Hepatocyte (in vitro differentiated cells): ENCODE data around the gene FGFR1OP2. TPM values are rescaled to one million over a fixed set of nuclear protein-coding genes. Genes with fewer than 3 reads are reported as not detected.

Experiments
- DNase-seq: peaks from one replicate; pipeline ENCODE4 v3.0.0-alpha.2; 2016; ENCODE audit warnings: low spot score
- H2AFZ ChIP-seq: fragments of 200-600 bp; sonication (generic); 2 replicates; pipeline ENCODE4 v1.6.0; 2016; ENCODE audit warnings: antibody characterized with exemption, mild to moderate bottlenecking
- H3K27ac ChIP-seq: fragments of 200-600 bp; sonication (generic); 2 replicates; pipeline ENCODE4 v1.5.1; 2016; ENCODE audit warnings: mild to moderate bottlenecking
- H3K27me3 ChIP-seq: fragments of 200-600 bp; sonication (generic); 2 replicates; pipeline ENCODE4 v1.6.1; 2016
- H3K36me3 ChIP-seq: fragments of 200-600 bp; sonication (generic); replicated peaks from 2 replicates; pipeline ENCODE4 v1.5.1; 2016; ENCODE audit warnings: low read depth; ENCODE audit not compliant: insufficient read depth
- H3K4me1 ChIP-seq: fragments of 200-600 bp; sonication (generic); 2 replicates; pipeline ENCODE4 v1.5.1; 2016; ENCODE audit warnings: mild to moderate bottlenecking, moderate library complexity; ENCODE audit not compliant: insufficient read depth
- H3K4me2 ChIP-seq: fragments of 200-600 bp; sonication (generic); 2 replicates; pipeline ENCODE4 v1.6.0; 2016
- H3K4me3 ChIP-seq: fragments of 200-600 bp; sonication (generic); 2 replicates; pipeline ENCODE4 v1.5.1; 2016; ENCODE audit warnings: mild to moderate bottlenecking
- H3K79me2 ChIP-seq: fragments of 200-600 bp; sonication (generic); 2 replicates; pipeline ENCODE4 v1.6.0; 2017; ENCODE audit warnings: mild to moderate bottlenecking
- H3K9me2 ChIP-seq: fragments of 200-600 bp; sonication (generic); replicated peaks from 2 replicates; pipeline ENCODE4 v1.6.0; 2017; ENCODE audit warnings: mild to moderate bottlenecking; ENCODE audit not compliant: insufficient read depth
- H3K9me3 ChIP-seq: fragments of 200-600 bp; sonication (generic); 2 replicates; pipeline ENCODE4 v1.5.1; 2016; ENCODE audit warnings: low read depth, mild to moderate bottlenecking
- H4K20me1 ChIP-seq: fragments of 200-600 bp; sonication (generic); 2 replicates; pipeline ENCODE4 v1.6.0; 2016; ENCODE audit warnings: mild to moderate bottlenecking; ENCODE audit not compliant: insufficient read depth, poor library complexity, severe bottlenecking
- CTCF ChIP-seq: fragments of 200-600 bp; sonication (generic); IDR thresholded peaks from 2 replicates; pipeline ENCODE4 v1.5.1; 2016; ENCODE audit warnings: antibody characterized with exemption, mild to moderate bottlenecking; ENCODE audit not compliant: poor library complexity
- EZH2 ChIP-seq: fragments of 200-600 bp; sonication (generic); IDR thresholded peaks from 2 replicates; pipeline ENCODE4 v1.6.1; 2016; ENCODE audit warnings: antibody characterized with exemption, mild to moderate bottlenecking, borderline replicate concordance
- EZH2phosphoT487 ChIP-seq: fragments of 200-600 bp; sonication (generic); IDR thresholded peaks from one replicate; pipeline ENCODE4 v1.6.1; 2018; ENCODE audit warnings: antibody characterized with exemption, mild to moderate bottlenecking, low read depth, moderate library complexity; ENCODE audit not compliant: unreplicated experiment, severe bottlenecking
- WGBS: methylation state at CpG from one replicate; pipeline ENCODE4 v1.1.6; 2016; ENCODE audit warnings: low lambda C conversion rate; ENCODE audit errors: missing lambda C conversion rate; 5-methylcytosine and 5-hydroxymethylcytosine counted together
- polyA plus RNA-seq: library from polyadenylated mRNA; unstranded; fragments of >200 nt; fragmentation: Nextera tagmentation; extraction: Ambion mirVana; gene quantifications from 2 replicates; pipeline ENCODE4 v1.2.1, GENCODE V29; 2016
- total RNA-seq: library from RNA; depleted of rRNA; stranded (reverse); fragments of >200 nt; gene quantifications from 2 replicates; pipeline ENCODE4 v1.2.3, GENCODE V29; 2014

FGFR1OP2 gene
- total and polyA plus RNA-seq, 2 experiments from 2014 or later, result 24.1 to 56.4 TPM

- Histone ChIP-seq H4K20me1 (no peaks in the 10 kb centered on the region), H3K79me2 (peaks cover 30% of the 10 kb centered on the region), H3K27ac (no peak overlapping the region), H3K9me3 (no peaks in the 10 kb centered on the region), H3K4me2 (no peak overlapping the region), H3K36me3 (no peaks in the 10 kb centered on the region), H3K4me3 (no peak overlapping the region), H3K27me3 (no peaks in the 10 kb centered on the region), H3K4me1 (peaks cover 10% of the 10 kb centered on the region), H2AFZ (no peak overlapping the region), H3K9me2 (no peaks in the 10 kb centered on the region)
- WGBS, result 88% methylated on average over 5 of the region's 5 CpGs
- no peak for DNase-seq
- TF ChIP-seq EZH2, result no peak
- no peak for TF ChIP-seq EZH2phosphoT487
- no peak for TF ChIP-seq CTCF
Observed at GRCh38 chr12:27002141-27002540, 63.9 kb downstream of the FGFR1OP2 start.

DNA sequence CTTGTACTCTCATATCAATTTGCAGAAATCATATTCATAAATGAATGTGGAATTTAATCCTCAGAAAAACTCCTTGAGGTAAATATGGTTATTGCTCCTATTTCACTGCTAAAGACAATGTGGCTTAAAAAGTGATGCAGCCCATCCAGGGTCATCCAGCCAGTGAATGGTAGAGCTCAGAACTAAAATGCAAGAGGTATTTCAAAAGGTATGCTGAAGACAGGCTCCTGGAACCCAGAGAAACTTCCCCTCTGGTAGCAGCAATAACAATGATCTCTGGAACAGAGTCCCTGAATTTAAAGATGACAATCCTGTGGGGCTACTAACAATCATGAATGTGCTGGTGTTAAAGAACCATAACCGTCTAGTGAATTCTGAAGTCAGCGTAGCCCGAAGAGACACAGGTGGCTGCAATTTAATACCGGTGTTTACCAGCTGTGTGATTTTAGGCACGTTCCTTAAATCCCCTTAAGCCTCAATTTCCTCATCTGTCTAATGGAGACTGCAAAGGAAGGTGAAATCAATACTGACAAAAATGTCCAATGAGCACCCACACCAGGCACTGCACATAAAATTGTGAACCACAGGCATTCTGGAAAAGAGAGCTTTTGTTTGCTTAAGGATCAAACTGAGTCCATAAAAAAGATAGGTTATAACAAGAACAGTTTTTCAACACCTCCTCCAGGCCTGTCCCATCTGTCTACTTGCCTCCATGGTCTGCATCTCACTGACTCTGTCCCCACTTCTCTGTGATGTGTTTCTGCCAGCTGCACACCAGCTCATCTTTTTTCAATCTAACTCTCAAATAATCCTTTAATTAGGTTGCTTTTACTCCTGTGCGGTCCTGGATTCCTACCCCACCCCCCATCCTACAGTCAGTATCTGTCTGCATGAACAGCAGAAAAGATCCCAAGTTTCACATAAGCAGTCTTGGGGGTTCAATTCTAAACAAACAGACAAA, 65.4 kb downstream of the FGFR1OP2 start:
- H3K27ac ChIP-seq, result no peak overlapping the region
- no peak overlapping the region for H2AFZ ChIP-seq
- H4K20me1 ChIP-seq, result no peaks in the 10 kb centered on the region
- H3K4me2 ChIP-seq, result peak overlapping the region; percentile 26
- TF ChIP-seq EZH2 (no peak), EZH2phosphoT487 (no peak), CTCF (no peak)
- no peak for DNase-seq
- H3K4me1 ChIP-seq, result peaks cover 10% of the 10 kb centered on the region
- WGBS, result 55% methylated on average over 6 of the region's 6 CpGs
- no peak overlapping the region for H3K4me3 ChIP-seq
- no peaks in the 10 kb centered on the region for H3K9me3 ChIP-seq
- peaks cover 42% of the 10 kb centered on the region for H3K79me2 ChIP-seq
- no peaks in the 10 kb centered on the region for H3K36me3 ChIP-seq
- no peaks in the 10 kb centered on the region for H3K27me3 ChIP-seq
- H3K9me2 ChIP-seq, result no peaks in the 10 kb centered on the region

GRCh38 chr12:27005495-27005894, 67.2 kb downstream of the FGFR1OP2 start:
- TF ChIP-seq CTCF (no peak), EZH2 (no peak), EZH2phosphoT487 (no peak)
- Histone ChIP-seq H2AFZ (no peak overlapping the region), H3K4me1 (peaks cover 10% of the 10 kb centered on the region), H3K4me3 (no peak overlapping the region), H3K79me2 (peaks cover 60% of the 10 kb centered on the region), H3K27me3 (no peaks in the 10 kb centered on the region), H3K4me2 (no peak overlapping the region), H3K9me2 (no peaks in the 10 kb centered on the region), H4K20me1 (no peaks in the 10 kb centered on the region), H3K36me3 (no peaks in the 10 kb centered on the region), H3K27ac (no peak overlapping the region), H3K9me3 (no peaks in the 10 kb centered on the region)
- WGBS, result 100% methylated on average over 2 of the region's 2 CpGs
- no peak for DNase-seq
